ENCODE measurements around the gene DAZAP1. TPM values are rescaled to one million over a fixed set of nuclear protein-coding genes. Genes with fewer than 3 reads are reported as not detected.

Gene DAZAP1
- polyA plus RNA-seq, 1 donor (not counting 4 experiments of a cell fraction or from before 2014, with no cell fraction given), result 99.2 TPM

DNA sequence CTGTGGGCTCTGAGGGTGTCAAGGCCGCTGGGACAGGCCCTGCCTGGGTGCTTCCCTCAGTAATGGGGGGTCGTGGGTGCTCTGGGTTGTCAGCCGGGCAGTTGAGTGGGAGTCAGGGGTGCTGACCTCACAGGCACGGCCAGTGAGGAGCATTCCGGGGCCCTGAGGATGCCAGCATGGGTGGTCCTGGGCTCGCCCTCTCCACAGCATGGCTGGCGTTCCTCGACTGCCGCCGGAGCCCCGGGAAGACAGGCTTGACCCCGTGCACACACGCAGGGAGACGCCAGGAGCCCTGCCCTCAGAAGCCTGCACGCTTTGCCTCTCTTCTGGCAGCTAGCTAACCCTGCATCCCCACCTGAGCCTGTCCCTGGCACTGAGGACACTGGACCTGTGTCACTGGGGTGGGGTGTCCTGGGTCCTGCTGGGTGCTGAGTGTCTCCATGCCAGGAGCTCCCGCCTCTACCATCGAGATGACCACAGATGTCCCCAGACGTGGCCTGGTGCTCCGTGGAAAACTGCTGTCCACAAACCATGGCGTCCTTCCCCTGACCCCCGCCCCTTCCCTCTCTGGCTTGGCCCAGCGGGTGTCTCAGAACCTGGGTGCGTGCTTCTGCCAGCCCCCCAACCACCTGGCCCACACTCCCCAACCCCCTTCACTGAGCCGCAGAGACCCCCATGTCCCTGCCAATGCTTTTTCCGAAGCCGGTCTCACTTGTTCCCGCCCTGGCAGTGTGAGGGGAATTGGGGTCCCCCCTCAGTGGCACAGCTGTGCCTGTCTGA lies 28.1 kb upstream of the DAZAP1 start:
- Histone ChIP-seq H3K79me2 (ENCODE audit: control insufficient read depth, insufficient read depth, low read length) (peaks cover 5% of the 10 kb centered on the region), H4K20me1 (ENCODE audit: control insufficient read depth, extremely low read depth, insufficient read depth, low read length) (no peaks in the 10 kb centered on the region), H3K4me1 (ENCODE audit: control insufficient read depth, extremely low read depth, insufficient read depth, low read length) (no peaks in the 10 kb centered on the region), H3K27me3 (ENCODE audit: control insufficient read depth, extremely low read depth, insufficient read depth, low read length) (no peaks in the 10 kb centered on the region), H3K4me3 (ENCODE audit: control insufficient read depth in 2 of 3, extremely low read depth in 1 of 3, insufficient read depth in 2 of 3, low read depth in 1 of 3, low read length in 3 of 3) (no peak overlapping the region), H3K9me3 (ENCODE audit: control insufficient read depth, low read depth, low read length) (no peaks in the 10 kb centered on the region), H2AFZ (ENCODE audit: control insufficient read depth, low read length) (no peak overlapping the region), H3K9ac (ENCODE audit: control insufficient read depth, extremely low read depth, insufficient read depth, low read length) (no peak overlapping the region), H3K27ac (ENCODE audit: control insufficient read depth, insufficient read depth, low read length) (no peak overlapping the region), H3K9me1 (ENCODE audit: control insufficient read depth, extremely low read depth, insufficient read depth, low read length) (no peaks in the 10 kb centered on the region), H3K36me3 (ENCODE audit: control insufficient read depth in 2 of 2, extremely low read depth in 1 of 2, insufficient read depth in 2 of 2, low read length in 2 of 2) (peaks cover 2 to 4% of the 10 kb centered on the region in 2 experiments), H3K4me2 (ENCODE audit: control insufficient read depth, extremely low read depth, insufficient read depth, low read depth, low read length) (no peak overlapping the region)
- FAIRE-seq (no peak), DNase-seq (ENCODE audit: low read depth, low spot score) (no peak)
- dilution Hi-C loops (cut with MboI; ENCODE audit: extremely low pct_ligation_motif_present, low sequenced_read_pairs), result no loop called here
- TF ChIP-seq, protein P1, sequence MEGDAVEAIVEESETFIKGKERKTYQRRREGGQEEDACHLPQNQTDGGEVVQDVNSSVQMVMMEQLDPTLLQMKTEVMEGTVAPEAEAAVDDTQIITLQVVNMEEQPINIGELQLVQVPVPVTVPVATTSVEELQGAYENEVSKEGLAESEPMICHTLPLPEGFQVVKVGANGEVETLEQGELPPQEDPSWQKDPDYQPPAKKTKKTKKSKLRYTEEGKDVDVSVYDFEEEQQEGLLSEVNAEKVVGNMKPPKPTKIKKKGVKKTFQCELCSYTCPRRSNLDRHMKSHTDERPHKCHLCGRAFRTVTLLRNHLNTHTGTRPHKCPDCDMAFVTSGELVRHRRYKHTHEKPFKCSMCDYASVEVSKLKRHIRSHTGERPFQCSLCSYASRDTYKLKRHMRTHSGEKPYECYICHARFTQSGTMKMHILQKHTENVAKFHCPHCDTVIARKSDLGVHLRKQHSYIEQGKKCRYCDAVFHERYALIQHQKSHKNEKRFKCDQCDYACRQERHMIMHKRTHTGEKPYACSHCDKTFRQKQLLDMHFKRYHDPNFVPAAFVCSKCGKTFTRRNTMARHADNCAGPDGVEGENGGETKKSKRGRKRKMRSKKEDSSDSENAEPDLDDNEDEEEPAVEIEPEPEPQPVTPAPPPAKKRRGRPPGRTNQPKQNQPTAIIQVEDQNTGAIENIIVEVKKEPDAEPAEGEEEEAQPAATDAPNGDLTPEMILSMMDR (optimal IDR thresholded peaks at IDR 0.05 in 1 of 3, IDR thresholded peaks at IDR 0.05 in 1 of 3, conservative IDR thresholded peaks at IDR 0.05 in 1 of 3; ENCODE audit: extremely low read depth in 1 of 3, insufficient read depth in 2 of 3, low read length in 3 of 3), result no peak
- no peak for TF ChIP-seq EZH2 (IDR thresholded peaks at IDR 0.05; ENCODE audit: low read length)

DNA sequence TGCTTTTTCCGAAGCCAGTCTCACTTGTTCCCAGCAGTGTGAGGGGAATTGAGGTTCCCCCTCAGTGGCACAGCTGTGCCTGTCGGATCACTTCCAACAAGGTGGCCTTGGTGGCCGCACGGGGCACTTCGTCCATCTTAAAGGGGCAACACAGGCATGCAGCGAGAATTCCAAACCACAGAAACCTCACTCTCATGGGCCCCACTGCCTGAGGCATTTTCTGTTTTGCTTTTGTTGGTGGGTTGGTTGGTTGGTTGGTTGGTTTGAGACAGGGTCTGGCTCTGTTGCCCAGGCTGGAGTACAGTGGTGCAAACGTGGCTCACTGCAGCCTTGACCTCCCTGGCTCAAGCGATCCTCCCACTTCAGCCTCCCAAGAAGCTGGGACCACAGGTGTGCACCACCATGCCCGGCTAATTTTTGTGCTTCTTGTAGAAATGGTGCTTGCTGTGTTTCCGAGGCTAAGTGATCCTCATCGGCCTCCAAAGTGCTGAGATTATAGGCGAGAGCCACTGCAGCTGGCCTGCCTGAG lies 27.4 kb upstream of the DAZAP1 start:
- Histone ChIP-seq H2AFZ (ENCODE audit: control insufficient read depth, low read length) (no peak overlapping the region), H3K36me3 (ENCODE audit: control insufficient read depth in 2 of 2, extremely low read depth in 1 of 2, insufficient read depth in 2 of 2, low read length in 2 of 2) (peaks cover 0 to 2% of the 10 kb centered on the region in 2 experiments), H3K79me2 (ENCODE audit: control insufficient read depth, insufficient read depth, low read length) (peaks cover 12% of the 10 kb centered on the region), H4K20me1 (ENCODE audit: control insufficient read depth, extremely low read depth, insufficient read depth, low read length) (no peaks in the 10 kb centered on the region), H3K4me2 (ENCODE audit: control insufficient read depth, extremely low read depth, insufficient read depth, low read depth, low read length) (no peak overlapping the region), H3K4me1 (ENCODE audit: control insufficient read depth, extremely low read depth, insufficient read depth, low read length) (peaks cover 6% of the 10 kb centered on the region), H3K9me1 (ENCODE audit: control insufficient read depth, extremely low read depth, insufficient read depth, low read length) (no peaks in the 10 kb centered on the region), H3K9ac (ENCODE audit: control insufficient read depth, extremely low read depth, insufficient read depth, low read length) (no peak overlapping the region), H3K27ac (ENCODE audit: control insufficient read depth, insufficient read depth, low read length) (no peak overlapping the region), H3K4me3 (ENCODE audit: control insufficient read depth in 2 of 3, extremely low read depth in 1 of 3, insufficient read depth in 2 of 3, low read depth in 1 of 3, low read length in 3 of 3) (no peak overlapping the region), H3K27me3 (ENCODE audit: control insufficient read depth, extremely low read depth, insufficient read depth, low read length) (no peaks in the 10 kb centered on the region), H3K9me3 (ENCODE audit: control insufficient read depth, low read depth, low read length) (no peaks in the 10 kb centered on the region)
- TF ChIP-seq EZH2 (IDR thresholded peaks at IDR 0.05; ENCODE audit: low read length), result no peak
- TF ChIP-seq, protein P1 (optimal IDR thresholded peaks at IDR 0.05 in 1 of 3, IDR thresholded peaks at IDR 0.05 in 1 of 3, conservative IDR thresholded peaks at IDR 0.05 in 1 of 3; ENCODE audit: extremely low read depth in 1 of 3, insufficient read depth in 2 of 3, low read length in 3 of 3), result no peak
- FAIRE-seq (no peak), DNase-seq (ENCODE audit: low read depth, low spot score) (no peak)
- dilution Hi-C loops (cut with MboI; ENCODE audit: extremely low pct_ligation_motif_present, low sequenced_read_pairs), result no loop called here

All from keratinocyte (primary cell).